Left hindlimb (tissue), 1 donor: Measurements from ENCODE around the gene NKX2-3.

ENCODE experiments used
- DNase-seq: peaks from one replicate; pipeline ENCODE4 v3.0.0-alpha.2; 2018

The NKX2-3 gene

GRCh38 chr10:99583687-99584086 lies 50.9 kb downstream of the NKX2-3 start:
- no peak for DNase-seq
